ENCODE results near the gene ZNF514.
A peak's percentile ranks its signal among the peaks of the same experiment; 100 is the strongest.

The ZNF514 gene

GRCh38 chr2:95165371-95166064 is 5.9 kb upstream of the ZNF514 start, which contains the start of gene ZNF2:
TSS of gene ZNF2 (plus strand) at chr2:95165809. CDS start at chr2:95176227, 10,418 bp downstream.
- DNase-seq (ENCODE audit: insufficient read length, low spot score) = peak; percentile 97
- peak; percentile 78 for TF ChIP-seq POLR2A (IDR thresholded peaks at IDR 0.05; ENCODE audit: low read depth, low read length)
- FAIRE-seq = peak; percentile 53

GRCh38 chr2:95165030-95165370 is 5.4 kb upstream of the ZNF514 start:
- FAIRE-seq = no peak
- TF ChIP-seq POLR2A (IDR thresholded peaks at IDR 0.05; ENCODE audit: low read depth, low read length) = no peak

GRCh38 chr2:95158891-95159619 is 593 bp downstream of the ZNF514 start:
- FAIRE-seq (no peak), DNase-seq (ENCODE audit: insufficient read length, low spot score) (peak; percentile 20)
- TF ChIP-seq POLR2A (IDR thresholded peaks at IDR 0.05; ENCODE audit: low read depth, low read length) = no peak

More at GRCh38 chr2:95165030-95165370, 5.4 kb upstream of the ZNF514 start:
- no peak for DNase-seq (ENCODE audit: insufficient read length, low spot score)

GRCh38 chr2:95158441-95158840 is 1.2 kb downstream of the ZNF514 start:
- FAIRE-seq (no peak), DNase-seq (ENCODE audit: insufficient read length, low spot score) (no peak)

GRCh38 chr2:95149397-95149984 is 10.2 kb downstream of the ZNF514 start:
- TF ChIP-seq POLR2A (IDR thresholded peaks at IDR 0.05; ENCODE audit: low read depth, low read length) = no peak
- DNase-seq (ENCODE audit: insufficient read length, low spot score) (no peak), FAIRE-seq (no peak)

More at GRCh38 chr2:95158441-95158840, 1.2 kb downstream of the ZNF514 start:
- TF ChIP-seq POLR2A (IDR thresholded peaks at IDR 0.05; ENCODE audit: low read depth, low read length) = no peak

GRCh38 chr2:95143838-95144237 is 15.8 kb downstream of the ZNF514 start:
- no peak for FAIRE-seq
- TF ChIP-seq POLR2A (IDR thresholded peaks at IDR 0.05; ENCODE audit: low read depth, low read length) = no peak
- DNase-seq (ENCODE audit: insufficient read length, low spot score) = no peak

GRCh38 chr2:95138702-95139101 is 20.9 kb downstream of the ZNF514 start:
- no peak for FAIRE-seq
- TF ChIP-seq POLR2A (IDR thresholded peaks at IDR 0.05; ENCODE audit: low read depth, low read length) = no peak
- no peak for DNase-seq (ENCODE audit: insufficient read length, low spot score)

- DNase-seq (ENCODE audit: insufficient read length, low spot score) (no peak), FAIRE-seq (peak; percentile 64)
- no peak for TF ChIP-seq POLR2A (IDR thresholded peaks at IDR 0.05; ENCODE audit: low read depth, low read length)
Measured at GRCh38 chr2:95122197-95122551, 37.5 kb downstream of the ZNF514 start.

- FAIRE-seq (no peak), DNase-seq (ENCODE audit: insufficient read length, low spot score) (peak; percentile 90)
- peak; percentile 65 for TF ChIP-seq POLR2A (IDR thresholded peaks at IDR 0.05; ENCODE audit: low read depth, low read length)
Measured at GRCh38 chr2:95121407-95122196, 38.0 kb downstream of the ZNF514 start, which contains the start of gene MRPS5. TSS of gene MRPS5 (minus strand) at chr2:95121808. CDS start at chr2:95121791, 17 bp downstream.

- FAIRE-seq (no peak), DNase-seq (ENCODE audit: insufficient read length, low spot score) (no peak)
- TF ChIP-seq POLR2A (IDR thresholded peaks at IDR 0.05; ENCODE audit: low read depth, low read length) = no peak
Measured at GRCh38 chr2:95121093-95121406, 38.6 kb downstream of the ZNF514 start.

GRCh38 chr2:95115418-95115817 is 44.2 kb downstream of the ZNF514 start:
- DNase-seq (ENCODE audit: insufficient read length, low spot score) (peak; percentile 47), FAIRE-seq (peak; percentile 96)
- no peak for TF ChIP-seq POLR2A (IDR thresholded peaks at IDR 0.05; ENCODE audit: low read depth, low read length)

- TF ChIP-seq POLR2A (IDR thresholded peaks at IDR 0.05; ENCODE audit: low read depth, low read length) = no peak
- no peak for FAIRE-seq
- no peak for DNase-seq (ENCODE audit: insufficient read length, low spot score)
Measured at GRCh38 chr2:95113464-95113863, 46.2 kb downstream of the ZNF514 start.

GRCh38 chr2:95110395-95110794 is 49.3 kb downstream of the ZNF514 start:
- no peak for DNase-seq (ENCODE audit: insufficient read length, low spot score)
- no peak for TF ChIP-seq POLR2A (IDR thresholded peaks at IDR 0.05; ENCODE audit: low read depth, low read length)
- FAIRE-seq = no peak

GRCh38 chr2:95109260-95109659 is 50.4 kb downstream of the ZNF514 start:
- no peak for TF ChIP-seq POLR2A (IDR thresholded peaks at IDR 0.05; ENCODE audit: low read depth, low read length)
- no peak for DNase-seq (ENCODE audit: insufficient read length, low spot score)
- no peak for FAIRE-seq

All from H54 (cell line).